ENCODE results near the gene MEI1.

The MEI1 gene, protein sequence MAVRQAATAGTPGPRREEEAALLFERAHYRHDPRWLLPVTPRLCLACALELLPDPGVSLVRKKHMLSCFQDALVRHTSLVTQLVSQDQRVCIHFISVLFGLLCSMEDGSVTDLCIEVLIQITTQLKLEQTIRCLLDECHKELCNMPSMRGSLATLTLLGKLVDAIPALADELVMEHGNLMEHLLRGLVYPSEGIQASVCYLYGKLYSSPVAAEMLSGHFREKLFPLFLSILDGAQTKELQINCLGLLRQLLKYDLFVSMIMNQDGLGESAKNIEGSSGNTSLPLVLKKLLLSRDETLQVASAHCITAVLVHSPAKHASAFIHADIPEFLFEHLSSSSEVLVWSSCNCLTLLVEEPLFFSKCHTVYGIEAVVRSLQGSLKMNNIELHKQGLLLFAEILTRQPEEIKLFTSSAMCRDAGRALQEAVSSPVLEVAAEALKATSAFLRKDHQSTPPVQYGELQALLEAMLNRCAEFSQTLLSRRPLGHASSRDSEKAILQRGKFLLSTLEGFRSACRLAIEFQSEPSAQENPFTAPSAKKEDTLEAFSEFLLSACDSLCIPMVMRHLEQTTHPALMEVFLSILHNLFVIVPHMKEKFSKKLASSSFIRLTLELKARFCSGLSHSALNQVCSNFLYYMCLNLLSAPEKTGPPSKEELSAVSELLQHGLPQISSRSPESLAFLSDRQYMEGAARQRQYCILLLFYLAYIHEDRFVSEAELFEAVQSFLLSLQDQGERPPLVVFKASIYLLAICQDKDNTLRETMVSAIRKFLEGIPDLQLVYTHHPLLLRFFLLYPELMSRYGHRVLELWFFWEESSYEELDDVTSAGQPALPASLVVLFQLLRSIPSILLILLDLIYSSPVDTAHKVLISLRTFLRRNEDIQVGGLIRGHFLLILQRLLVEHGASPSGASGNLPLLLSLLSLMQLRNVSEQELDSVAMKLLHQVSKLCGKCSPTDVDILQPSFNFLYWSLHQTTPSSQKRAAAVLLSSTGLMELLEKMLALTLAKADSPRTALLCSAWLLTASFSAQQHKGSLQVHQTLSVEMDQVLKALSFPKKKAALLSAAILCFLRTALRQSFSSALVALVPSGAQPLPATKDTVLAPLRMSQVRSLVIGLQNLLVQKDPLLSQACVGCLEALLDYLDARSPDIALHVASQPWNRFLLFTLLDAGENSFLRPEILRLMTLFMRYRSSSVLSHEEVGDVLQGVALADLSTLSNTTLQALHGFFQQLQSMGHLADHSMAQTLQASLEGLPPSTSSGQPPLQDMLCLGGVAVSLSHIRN

DNA sequence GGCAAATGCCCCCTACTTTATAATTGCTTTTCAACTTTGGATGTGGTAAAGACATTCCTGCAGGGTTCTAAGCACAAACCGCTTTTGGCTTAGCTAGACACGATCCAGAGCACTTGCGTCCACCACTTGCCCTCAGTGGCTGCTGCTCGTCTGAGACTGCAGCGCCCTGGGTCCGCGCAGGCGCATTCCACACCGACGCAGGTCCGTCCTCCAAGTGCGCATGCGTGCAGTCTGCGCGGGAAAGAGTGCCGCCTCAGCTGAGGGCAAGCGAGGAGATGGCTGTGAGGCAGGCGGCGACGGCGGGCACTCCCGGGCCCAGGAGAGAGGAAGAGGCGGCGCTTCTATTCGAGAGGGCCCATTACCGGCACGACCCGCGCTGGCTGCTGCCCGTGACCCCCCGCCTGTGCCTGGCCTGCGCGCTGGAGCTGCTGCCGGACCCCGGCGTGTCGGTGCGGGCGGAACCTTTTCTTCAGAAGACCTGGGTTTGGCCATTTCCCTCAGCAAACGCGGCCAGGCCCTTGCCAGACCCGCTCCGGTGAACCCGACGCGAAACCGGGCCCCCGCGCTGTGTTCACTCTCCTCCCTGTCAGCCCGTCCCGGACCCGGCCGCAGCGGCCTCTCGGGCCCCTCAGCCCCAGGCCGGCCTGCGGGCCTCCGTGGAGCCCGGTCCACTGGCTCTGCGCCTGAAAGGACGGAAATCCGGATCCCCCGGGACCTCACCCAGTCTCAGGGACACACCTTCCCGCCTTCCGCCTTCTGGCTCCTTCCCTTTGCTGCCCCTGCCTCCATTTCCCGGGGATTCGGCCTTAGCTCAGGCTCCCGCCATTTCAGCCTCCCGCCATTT lies at the start of gene MEI1:
Gene MEI1 (plus strand): TSS at position 240 of the 844 bp plus-strand sequence. CDS start 36 bp downstream, at position 276.
- Histone ChIP-seq H3K27ac (ENCODE audit: low read depth, low read length) (no peak within 1 kb of the TSS), H3K36me3 (ENCODE audit: control insufficient read depth, insufficient read depth, low read length) (no peaks in the 10 kb centered on the region), H3K9ac (ENCODE audit: low read depth, low read length) (no peak within 1 kb of the TSS), H3K27me3 (ENCODE audit: control insufficient read depth, insufficient read depth, low read length) (no peaks in the 10 kb centered on the region), H3K4me1 (ENCODE audit: control insufficient read depth, insufficient read depth, low read length) (peaks cover 9% of the 10 kb centered on the region; the same call in 1 of the 2 replicates), H3K9me3 (ENCODE audit: control insufficient read depth, insufficient read depth, low read length) (no peaks in the 10 kb centered on the region), H3K4me3 (ENCODE audit: low read depth, low read length) (no peak within 1 kb of the TSS)

DNA sequence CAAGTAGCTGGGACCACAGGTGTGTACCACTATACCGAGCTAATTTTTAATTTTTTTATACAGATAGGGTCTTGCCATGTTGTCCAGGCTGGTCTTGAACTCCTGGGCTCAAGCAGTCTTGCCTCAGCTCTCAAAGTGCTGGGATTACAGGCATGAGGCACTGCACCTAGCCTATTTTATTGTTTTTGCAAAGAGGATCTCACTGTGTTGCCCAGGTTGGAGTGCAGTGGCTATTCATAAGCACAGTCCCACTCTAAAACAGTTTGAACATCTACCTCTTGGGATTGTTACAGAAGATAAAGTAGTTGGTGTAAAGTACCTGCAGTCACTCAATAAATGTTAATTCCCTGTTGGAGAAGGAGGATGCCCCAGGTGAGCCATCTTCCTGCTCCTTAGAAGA lies 49.1 kb upstream of the MEI1 start:
- Histone ChIP-seq H3K36me3 (ENCODE audit: control insufficient read depth, insufficient read depth, low read length) (peaks cover 99% of the 10 kb centered on the region), H3K27me3 (ENCODE audit: control insufficient read depth, insufficient read depth, low read length) (no peaks in the 10 kb centered on the region), H3K9me3 (ENCODE audit: control insufficient read depth, insufficient read depth, low read length) (no peaks in the 10 kb centered on the region), H3K4me3 (ENCODE audit: low read depth, low read length) (no peak overlapping the region), H3K4me1 (ENCODE audit: control insufficient read depth, insufficient read depth, low read length) (no peaks in the 10 kb centered on the region), H3K9ac (ENCODE audit: low read depth, low read length) (no peak overlapping the region), H3K27ac (ENCODE audit: low read depth, low read length) (no peak overlapping the region)

DNA sequence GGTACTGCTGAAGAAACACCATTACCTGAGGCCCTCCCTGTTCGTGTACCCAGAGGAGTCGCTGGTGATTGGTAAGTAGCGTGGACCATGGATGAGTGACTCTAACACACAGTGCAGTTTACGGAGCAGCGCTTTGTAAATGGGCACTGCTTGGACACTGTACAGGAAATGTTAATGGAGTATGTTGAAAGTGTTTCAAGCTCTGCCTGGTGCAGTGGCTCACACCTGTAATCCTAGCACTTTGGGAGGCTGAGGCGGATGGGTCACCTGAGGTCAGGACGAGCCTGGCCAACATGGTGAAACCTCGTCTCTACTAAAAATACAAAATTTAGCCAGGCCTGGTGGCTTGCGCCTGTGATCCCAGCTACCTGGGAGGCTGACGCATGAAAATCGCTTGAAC lies 48.5 kb upstream of the MEI1 start:
- H3K4me1 ChIP-seq (ENCODE audit: control insufficient read depth, insufficient read depth, low read length), result no peaks in the 10 kb centered on the region
- H3K36me3 ChIP-seq (ENCODE audit: control insufficient read depth, insufficient read depth, low read length), result peaks cover 99% of the 10 kb centered on the region
- H3K9me3 ChIP-seq (ENCODE audit: control insufficient read depth, insufficient read depth, low read length), result no peaks in the 10 kb centered on the region
- no peak overlapping the region for H3K27ac ChIP-seq (ENCODE audit: low read depth, low read length)
- H3K27me3 ChIP-seq (ENCODE audit: control insufficient read depth, insufficient read depth, low read length), result no peaks in the 10 kb centered on the region
- no peak overlapping the region for H3K9ac ChIP-seq (ENCODE audit: low read depth, low read length)
- H3K4me3 ChIP-seq (ENCODE audit: low read depth, low read length), result no peak overlapping the region

DNA sequence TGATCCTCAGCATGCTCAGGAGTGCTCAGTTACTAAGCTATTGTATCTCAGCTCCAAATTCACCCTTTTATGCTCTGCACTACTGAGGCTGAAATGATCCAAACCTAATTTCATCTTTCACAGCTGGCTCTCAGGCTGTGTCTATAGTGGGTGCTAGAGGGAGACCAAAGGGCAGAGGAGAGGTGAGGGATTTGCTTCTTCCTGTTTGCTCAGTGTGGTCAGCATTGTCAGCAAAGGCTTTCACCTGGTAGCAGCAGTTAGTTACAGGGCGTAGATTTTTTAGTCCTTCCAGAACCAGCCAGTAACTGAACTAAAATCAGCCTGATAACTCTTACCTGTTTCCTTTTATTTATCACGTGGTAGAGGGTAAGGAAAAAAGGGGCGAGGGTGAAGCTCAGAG lies 45.0 kb upstream of the MEI1 start:
- Histone ChIP-seq H3K9me3 (ENCODE audit: control insufficient read depth, insufficient read depth, low read length) (no peaks in the 10 kb centered on the region), H3K4me1 (ENCODE audit: control insufficient read depth, insufficient read depth, low read length) (no peaks in the 10 kb centered on the region), H3K27ac (ENCODE audit: low read depth, low read length) (peak overlapping the region; percentile 42), H3K9ac (ENCODE audit: low read depth, low read length) (no peak overlapping the region), H3K4me3 (ENCODE audit: low read depth, low read length) (no peak overlapping the region), H3K27me3 (ENCODE audit: control insufficient read depth, insufficient read depth, low read length) (no peaks in the 10 kb centered on the region), H3K36me3 (ENCODE audit: control insufficient read depth, insufficient read depth, low read length) (peaks cover 99% of the 10 kb centered on the region)

DNA sequence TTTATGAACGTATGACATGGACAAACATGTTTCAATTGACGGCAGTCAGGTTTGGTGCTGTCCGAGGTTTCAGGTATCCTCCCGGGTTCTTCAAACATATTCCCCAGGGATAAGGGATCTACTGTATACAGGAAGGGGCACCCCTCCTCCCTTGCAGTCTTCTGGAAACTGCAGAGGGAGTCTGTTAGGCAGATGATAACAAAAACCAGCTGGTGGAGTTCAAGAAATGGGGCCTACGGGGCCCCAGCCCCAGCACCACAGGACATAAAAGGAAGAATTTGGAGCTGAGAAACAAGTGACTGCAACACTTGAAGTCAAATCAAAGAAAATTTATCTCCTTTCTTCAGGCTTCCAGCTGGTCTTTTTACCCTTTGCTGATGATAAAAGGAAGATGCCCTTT lies 42.7 kb upstream of the MEI1 start:
- no peaks in the 10 kb centered on the region for H3K9me3 ChIP-seq (ENCODE audit: control insufficient read depth, insufficient read depth, low read length)
- no peak overlapping the region for H3K9ac ChIP-seq (ENCODE audit: low read depth, low read length)
- peaks cover 99% of the 10 kb centered on the region for H3K36me3 ChIP-seq (ENCODE audit: control insufficient read depth, insufficient read depth, low read length)
- no peak overlapping the region for H3K4me3 ChIP-seq (ENCODE audit: low read depth, low read length)
- H3K4me1 ChIP-seq (ENCODE audit: control insufficient read depth, insufficient read depth, low read length), result no peaks in the 10 kb centered on the region
- H3K27me3 ChIP-seq (ENCODE audit: control insufficient read depth, insufficient read depth, low read length), result no peaks in the 10 kb centered on the region
- H3K27ac ChIP-seq (ENCODE audit: low read depth, low read length), result no peak overlapping the region

DNA sequence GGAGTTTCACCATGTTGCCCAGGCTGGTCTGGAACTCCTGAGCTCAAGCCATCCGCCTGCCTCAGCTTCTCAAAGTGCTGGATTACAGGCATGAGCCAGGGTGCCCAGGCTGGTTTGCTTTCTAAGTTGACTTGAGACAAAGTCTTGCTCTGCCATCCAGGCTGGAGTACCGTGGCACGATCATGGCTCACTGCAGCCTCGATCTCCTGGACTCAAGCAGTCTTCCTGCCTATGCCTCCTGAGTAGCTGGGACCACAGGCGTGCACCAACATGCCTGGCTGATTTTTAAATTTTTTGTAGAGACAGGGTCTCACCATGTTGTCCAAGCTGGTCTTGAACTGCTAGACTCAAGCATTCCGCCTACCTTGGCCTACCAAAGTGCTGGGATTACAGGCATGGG lies 41.6 kb upstream of the MEI1 start:
- no peaks in the 10 kb centered on the region for H3K4me1 ChIP-seq (ENCODE audit: control insufficient read depth, insufficient read depth, low read length)
- H3K27ac ChIP-seq (ENCODE audit: low read depth, low read length), result no peak overlapping the region
- no peak overlapping the region for H3K4me3 ChIP-seq (ENCODE audit: low read depth, low read length)
- peaks cover 99% of the 10 kb centered on the region for H3K36me3 ChIP-seq (ENCODE audit: control insufficient read depth, insufficient read depth, low read length)
- H3K27me3 ChIP-seq (ENCODE audit: control insufficient read depth, insufficient read depth, low read length), result no peaks in the 10 kb centered on the region
- no peaks in the 10 kb centered on the region for H3K9me3 ChIP-seq (ENCODE audit: control insufficient read depth, insufficient read depth, low read length)
- no peak overlapping the region for H3K9ac ChIP-seq (ENCODE audit: low read depth, low read length)

DNA sequence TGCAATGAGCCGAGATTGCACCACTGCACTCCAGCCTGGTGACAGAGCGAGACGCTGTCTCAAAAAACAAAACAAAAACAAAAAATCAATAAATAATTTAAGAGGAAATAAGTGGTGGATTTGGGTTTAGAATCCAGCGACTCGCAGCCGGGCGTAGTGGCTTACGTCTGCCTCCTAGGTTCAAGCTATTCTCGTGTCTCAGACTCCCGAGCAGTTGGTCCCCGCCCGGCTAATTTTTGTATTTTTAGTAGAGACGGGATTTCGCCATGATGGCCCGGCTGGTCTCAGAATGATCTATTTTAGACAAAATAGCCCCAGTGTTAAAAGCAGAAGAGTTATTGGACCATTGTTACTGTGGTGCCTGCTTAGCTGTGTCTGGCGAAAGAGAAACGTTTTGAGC lies 40.4 kb upstream of the MEI1 start:
- Histone ChIP-seq H3K27ac (ENCODE audit: low read depth, low read length) (no peak overlapping the region), H3K4me3 (ENCODE audit: low read depth, low read length) (no peak overlapping the region), H3K9me3 (ENCODE audit: control insufficient read depth, insufficient read depth, low read length) (no peaks in the 10 kb centered on the region), H3K36me3 (ENCODE audit: control insufficient read depth, insufficient read depth, low read length) (peaks cover 99% of the 10 kb centered on the region), H3K9ac (ENCODE audit: low read depth, low read length) (no peak overlapping the region), H3K4me1 (ENCODE audit: control insufficient read depth, insufficient read depth, low read length) (no peaks in the 10 kb centered on the region), H3K27me3 (ENCODE audit: control insufficient read depth, insufficient read depth, low read length) (no peaks in the 10 kb centered on the region)

DNA sequence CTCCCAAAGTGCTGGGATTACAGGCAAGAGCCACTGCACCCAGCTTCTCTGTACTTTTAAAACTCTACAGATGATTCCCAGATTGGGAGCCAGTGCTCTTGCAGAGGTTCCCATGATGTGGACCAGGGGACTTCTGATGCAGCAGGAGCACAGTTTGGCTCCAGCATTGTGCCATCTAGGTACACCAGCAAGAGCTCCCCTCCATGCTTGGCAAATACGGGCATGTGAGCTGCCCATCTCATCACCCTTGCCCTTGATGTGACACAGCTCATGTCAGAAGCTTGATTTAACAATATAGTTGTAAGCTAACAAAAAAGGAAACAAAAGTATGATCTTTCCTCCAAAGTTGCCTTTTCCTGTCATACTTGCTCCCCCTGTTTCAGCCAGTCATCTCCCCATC lies 39.4 kb upstream of the MEI1 start:
- H3K4me1 ChIP-seq (ENCODE audit: control insufficient read depth, insufficient read depth, low read length), result no peaks in the 10 kb centered on the region
- peaks cover 99% of the 10 kb centered on the region for H3K36me3 ChIP-seq (ENCODE audit: control insufficient read depth, insufficient read depth, low read length)

DNA sequence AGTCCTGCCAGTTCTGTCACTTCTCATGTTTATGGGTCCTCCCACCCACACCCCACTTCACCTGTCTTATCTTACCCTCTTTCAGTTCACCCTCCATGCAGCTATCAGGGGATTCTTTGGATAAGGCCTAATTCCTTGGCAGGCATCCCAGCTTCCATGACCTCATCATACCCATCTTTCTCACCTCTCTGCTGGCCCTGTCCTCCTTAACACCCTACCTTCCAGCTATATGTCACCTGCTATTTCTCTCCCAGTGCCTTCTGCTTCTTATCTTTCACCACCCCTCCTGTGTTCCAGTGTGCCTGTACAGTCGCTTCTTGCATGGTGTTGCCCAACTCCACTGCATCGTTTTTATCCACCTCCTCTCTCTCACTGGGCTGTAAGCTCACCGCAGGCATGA lies 38.9 kb upstream of the MEI1 start:
- H3K4me3 ChIP-seq (ENCODE audit: low read depth, low read length), result no peak overlapping the region
- H3K9ac ChIP-seq (ENCODE audit: low read depth, low read length), result no peak overlapping the region
- H3K27ac ChIP-seq (ENCODE audit: low read depth, low read length), result no peak overlapping the region
- H3K36me3 ChIP-seq (ENCODE audit: control insufficient read depth, insufficient read depth, low read length), result peaks cover 99% of the 10 kb centered on the region
- no peaks in the 10 kb centered on the region for H3K4me1 ChIP-seq (ENCODE audit: control insufficient read depth, insufficient read depth, low read length)
- no peaks in the 10 kb centered on the region for H3K9me3 ChIP-seq (ENCODE audit: control insufficient read depth, insufficient read depth, low read length)
- H3K27me3 ChIP-seq (ENCODE audit: control insufficient read depth, insufficient read depth, low read length), result no peaks in the 10 kb centered on the region

More for the DNA sequence above, 39.4 kb upstream of the MEI1 start:
- Histone ChIP-seq H3K27ac (ENCODE audit: low read depth, low read length) (no peak overlapping the region), H3K9ac (ENCODE audit: low read depth, low read length) (no peak overlapping the region), H3K4me3 (ENCODE audit: low read depth, low read length) (no peak overlapping the region), H3K9me3 (ENCODE audit: control insufficient read depth, insufficient read depth, low read length) (no peaks in the 10 kb centered on the region), H3K27me3 (ENCODE audit: control insufficient read depth, insufficient read depth, low read length) (no peaks in the 10 kb centered on the region)

DNA sequence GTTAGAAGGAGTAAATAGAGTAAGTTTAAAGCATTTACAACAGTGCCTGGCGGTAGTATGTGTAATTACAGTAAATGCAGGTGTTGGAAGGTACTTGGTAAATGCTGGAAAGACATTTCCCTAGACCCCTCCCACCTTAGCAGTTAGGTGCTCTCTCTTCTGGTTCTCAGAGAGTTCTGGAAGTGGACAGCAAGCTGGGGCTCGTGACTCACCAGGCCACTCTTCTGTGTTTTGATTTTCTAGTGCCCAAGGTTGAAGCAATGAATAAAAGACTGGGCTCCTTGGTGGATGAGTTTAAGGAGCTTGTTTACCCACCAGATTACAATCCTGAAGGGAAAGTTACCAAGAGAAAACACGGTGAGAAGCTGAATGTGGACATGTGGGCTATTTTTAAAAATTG lies 38.2 kb upstream of the MEI1 start:
- peaks cover 93% of the 10 kb centered on the region for H3K36me3 ChIP-seq (ENCODE audit: control insufficient read depth, insufficient read depth, low read length)
- H3K9ac ChIP-seq (ENCODE audit: low read depth, low read length), result no peak overlapping the region
- H3K4me3 ChIP-seq (ENCODE audit: low read depth, low read length), result no peak overlapping the region
- no peaks in the 10 kb centered on the region for H3K9me3 ChIP-seq (ENCODE audit: control insufficient read depth, insufficient read depth, low read length)
- no peaks in the 10 kb centered on the region for H3K27me3 ChIP-seq (ENCODE audit: control insufficient read depth, insufficient read depth, low read length)
- no peak overlapping the region for H3K27ac ChIP-seq (ENCODE audit: low read depth, low read length)
- no peaks in the 10 kb centered on the region for H3K4me1 ChIP-seq (ENCODE audit: control insufficient read depth, insufficient read depth, low read length)

Data from HUES48 (cell line).